COLO668 (cell line): ENCODE data around the gene GRID2.
"Not testable (repeated sequence)": the region's sequence is repeated elsewhere in the genome, so short reads cannot be mapped to it uniquely, and the experiment has no call there.

Experiments used
- DNase-seq: peaks from one replicate; lab custom pipeline; 2025; ENCODE audit not compliant: unreplicated experiment; lab: John Stamatoyannopoulos, UW

The GRID2 gene

GRCh38 chr4:93289831-93290230 lies 986.1 kb downstream of the GRID2 start:
- no peak for DNase-seq

GRCh38 chr4:93299118-93299517 lies 995.4 kb downstream of the GRID2 start:
- DNase-seq = no peak

GRCh38 chr4:93300780-93301555 lies 997.2 kb downstream of the GRID2 start:
- DNase-seq = not testable (repeated sequence)

- no peak for DNase-seq
These were observed 998.5 kb downstream of the GRID2 start for GRCh38 chr4:93302310-93302709.

- no peak for DNase-seq
These were observed 999.7 kb downstream of the GRID2 start for GRCh38 chr4:93303440-93303839.

- DNase-seq = no peak
These were observed 1008.5 kb downstream of the GRID2 start for GRCh38 chr4:93312299-93312698.

GRCh38 chr4:93313197-93313596 lies 1009.4 kb downstream of the GRID2 start:
- DNase-seq = no peak

GRCh38 chr4:93317057-93317456 lies 1013.3 kb downstream of the GRID2 start:
- DNase-seq = no peak

- no peak for DNase-seq
These were observed 1013.8 kb downstream of the GRID2 start for GRCh38 chr4:93317561-93317960.

- DNase-seq = no peak
These were observed 1015.3 kb downstream of the GRID2 start for GRCh38 chr4:93319041-93319440.

GRCh38 chr4:93320356-93320755 lies 1016.6 kb downstream of the GRID2 start:
- DNase-seq = no peak

- no peak for DNase-seq
These were observed 1023.6 kb downstream of the GRID2 start for GRCh38 chr4:93327346-93327745.

- no peak for DNase-seq
These were observed 1030.2 kb downstream of the GRID2 start for GRCh38 chr4:93334003-93334402.

- no peak for DNase-seq
These were observed 1033.4 kb downstream of the GRID2 start for GRCh38 chr4:93337196-93337595.

GRCh38 chr4:93342738-93343137 lies 1039.0 kb downstream of the GRID2 start:
- DNase-seq = no peak

GRCh38 chr4:93346840-93347239 lies 1043.1 kb downstream of the GRID2 start:
- no peak for DNase-seq

GRCh38 chr4:93348896-93349295 lies 1045.1 kb downstream of the GRID2 start:
- no peak for DNase-seq

- DNase-seq = no peak
These were observed 1048.1 kb downstream of the GRID2 start for GRCh38 chr4:93351846-93352245.

GRCh38 chr4:93355411-93355810 lies 1051.6 kb downstream of the GRID2 start:
- no peak for DNase-seq

- no peak for DNase-seq
These were observed 1055.8 kb downstream of the GRID2 start for GRCh38 chr4:93359586-93359985.

GRCh38 chr4:93366169-93366755 lies 1062.5 kb downstream of the GRID2 start:
- DNase-seq = not testable (repeated sequence)

GRCh38 chr4:93368968-93369367 lies 1065.2 kb downstream of the GRID2 start:
- no peak for DNase-seq

GRCh38 chr4:93370256-93370655 lies 1066.5 kb downstream of the GRID2 start:
- DNase-seq = no peak
